GM21360 (cell line): ENCODE results near the gene GTF3C5.
"Not testable (repeated sequence)": the region's sequence is repeated elsewhere in the genome, so short reads cannot be mapped to it uniquely, and the experiment has no call there.

Source experiments
- ATAC-seq: cut with Tn5 transposase; IDR thresholded peaks from one replicate; pipeline ENCODE4 v1.9.1; 2021; ENCODE audit warnings: mild to moderate bottlenecking, moderate library complexity; ENCODE audit not compliant: unreplicated experiment

Gene GTF3C5

GRCh38 chr9:133028221-133028620 lies 2.6 kb upstream of the GTF3C5 start:
- ATAC-seq: no peak

- no peak for ATAC-seq
Observed at GRCh38 chr9:133029994-133030316, 842 bp upstream of the GTF3C5 start.

GRCh38 chr9:133031130-133031422 lies 279 bp downstream of the GTF3C5 start:
- no peak for ATAC-seq

GRCh38 chr9:133031496-133031911 lies 707 bp downstream of the GTF3C5 start:
- ATAC-seq: no peak

- no peak for ATAC-seq
Observed at GRCh38 chr9:133032171-133032570, 1.4 kb downstream of the GTF3C5 start.

DNA sequence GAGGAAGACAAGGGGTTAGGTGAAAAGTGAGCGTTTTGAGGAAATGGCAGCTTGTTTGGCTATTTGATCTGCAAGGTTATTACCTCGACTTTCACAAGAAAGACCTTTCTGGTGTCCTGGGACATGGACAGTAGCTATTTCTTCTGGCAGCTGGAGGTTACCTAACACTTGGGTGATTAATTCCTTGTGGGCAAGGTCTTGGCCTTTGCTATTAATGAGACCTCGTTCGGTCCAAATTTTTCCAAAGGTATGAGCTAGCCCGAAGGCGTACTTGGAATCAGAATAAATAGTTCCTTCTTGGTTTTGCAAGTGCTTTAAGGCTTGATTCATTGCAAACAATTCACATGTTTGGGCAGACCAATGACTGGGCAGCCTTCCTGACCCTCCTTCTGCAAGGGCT lies 4.9 kb downstream of the GTF3C5 start:
- no peak for ATAC-seq

DNA sequence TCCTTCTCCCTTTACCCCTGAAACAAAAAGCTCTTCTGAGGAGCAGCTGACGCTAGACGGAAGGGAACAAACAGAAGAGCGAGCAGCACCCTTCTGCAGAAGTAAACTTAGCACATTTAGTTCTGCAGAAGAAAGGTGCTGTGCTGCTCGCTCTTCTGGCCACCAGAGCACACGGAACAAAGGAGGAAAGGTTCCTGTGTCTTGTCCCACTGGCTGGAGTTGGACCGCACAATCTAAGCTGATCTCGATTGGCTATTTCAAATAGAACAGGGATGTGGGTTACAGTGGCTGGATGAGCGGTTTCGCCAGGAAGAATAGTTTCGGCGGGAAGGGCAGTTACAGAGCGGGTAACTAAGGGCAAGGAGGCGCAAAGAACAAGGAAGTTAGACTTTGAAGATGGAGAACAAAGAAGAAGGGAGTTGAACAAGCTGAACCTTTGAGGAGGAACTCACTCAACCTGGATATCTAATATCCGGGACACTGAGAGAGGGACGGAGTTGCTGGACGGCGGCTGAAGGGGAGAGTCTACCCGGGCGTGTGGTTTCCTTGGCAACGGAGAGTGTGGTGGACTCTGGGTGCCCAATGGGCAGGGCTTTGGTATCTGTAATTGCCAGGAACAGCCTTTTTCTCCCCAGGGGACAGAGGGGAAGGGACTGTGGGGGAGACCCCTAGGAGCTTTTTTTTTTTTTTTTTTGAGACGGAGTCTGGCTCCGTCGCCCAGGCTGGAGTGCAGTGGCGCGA lies 7.1 kb downstream of the GTF3C5 start:
- no peak for ATAC-seq

GRCh38 chr9:133040892-133041479 lies 10.2 kb downstream of the GTF3C5 start:
- not testable (repeated sequence) for ATAC-seq

DNA sequence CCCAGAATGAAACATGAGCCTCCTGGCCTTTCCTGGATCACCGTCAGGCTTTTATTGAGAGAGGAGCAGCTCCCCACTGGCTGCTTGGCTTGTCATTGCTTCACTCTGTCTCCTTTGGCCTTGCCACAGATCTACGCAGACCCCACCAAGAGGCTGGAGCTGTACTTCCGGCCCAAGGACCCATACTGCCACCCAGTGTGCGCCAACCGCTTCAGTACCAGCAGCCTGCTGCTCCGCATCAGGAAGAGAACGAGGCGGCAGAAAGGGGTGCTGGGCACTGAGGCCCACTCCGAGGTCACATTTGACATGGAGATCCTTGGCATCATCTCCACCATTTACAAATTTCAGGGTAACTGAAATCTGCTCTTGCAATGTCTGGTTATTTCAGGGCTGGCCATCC lies 11.2 kb downstream of the GTF3C5 start:
- ATAC-seq: no peak

- ATAC-seq: no peak
Observed at GRCh38 chr9:133042676-133043075, 11.9 kb downstream of the GTF3C5 start.

- ATAC-seq: no peak
Observed at GRCh38 chr9:133043449-133044035, 12.7 kb downstream of the GTF3C5 start.

GRCh38 chr9:133044125-133044524 lies 13.3 kb downstream of the GTF3C5 start:
- ATAC-seq: no peak

DNA sequence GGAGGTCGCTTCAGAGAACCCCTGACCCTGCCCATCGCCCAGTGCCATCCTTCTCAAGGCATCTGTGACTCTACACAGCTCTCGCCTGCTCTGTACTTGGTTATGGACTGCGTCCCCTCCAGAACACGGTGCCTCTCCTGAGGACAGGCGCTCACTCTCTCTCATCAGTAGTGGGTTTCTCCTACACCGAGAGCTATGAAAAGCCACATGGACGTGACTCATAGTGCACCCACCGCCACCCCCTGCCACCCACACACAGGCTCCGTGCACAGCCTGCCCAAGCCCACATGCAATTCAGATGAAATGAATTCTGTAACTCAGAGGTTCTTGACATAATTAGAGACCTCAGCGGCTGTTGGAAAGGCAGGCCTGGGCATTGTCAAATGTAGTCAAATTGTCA lies 13.9 kb downstream of the GTF3C5 start:
- no peak for ATAC-seq

- ATAC-seq: no peak
Observed at GRCh38 chr9:133045132-133045531, 14.3 kb downstream of the GTF3C5 start.

- ATAC-seq: no peak
Observed at GRCh38 chr9:133046196-133046899, 15.6 kb downstream of the GTF3C5 start.

- no peak for ATAC-seq
Observed at GRCh38 chr9:133046900-133047295, 16.1 kb downstream of the GTF3C5 start.

DNA sequence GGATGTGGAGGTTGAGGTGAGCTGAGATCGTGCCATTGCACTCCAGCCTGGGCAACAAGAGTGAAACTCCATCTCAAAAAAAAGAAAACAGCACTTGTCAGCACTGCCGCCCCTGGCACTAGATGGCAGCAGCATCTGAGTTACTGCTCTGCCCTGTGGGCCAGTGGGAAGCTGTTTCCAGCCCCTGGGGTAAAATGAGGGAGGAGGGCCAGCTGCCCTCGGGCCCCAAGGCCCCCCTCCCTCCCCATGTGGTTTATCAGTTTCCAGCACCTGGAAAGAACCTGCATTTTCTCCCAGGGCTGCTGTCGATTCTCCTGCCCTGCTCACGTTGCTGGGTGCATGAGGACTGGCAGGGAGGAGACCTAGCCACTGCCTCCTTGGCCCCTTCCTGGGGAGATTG lies 17.8 kb downstream of the GTF3C5 start:
- no peak for ATAC-seq

DNA sequence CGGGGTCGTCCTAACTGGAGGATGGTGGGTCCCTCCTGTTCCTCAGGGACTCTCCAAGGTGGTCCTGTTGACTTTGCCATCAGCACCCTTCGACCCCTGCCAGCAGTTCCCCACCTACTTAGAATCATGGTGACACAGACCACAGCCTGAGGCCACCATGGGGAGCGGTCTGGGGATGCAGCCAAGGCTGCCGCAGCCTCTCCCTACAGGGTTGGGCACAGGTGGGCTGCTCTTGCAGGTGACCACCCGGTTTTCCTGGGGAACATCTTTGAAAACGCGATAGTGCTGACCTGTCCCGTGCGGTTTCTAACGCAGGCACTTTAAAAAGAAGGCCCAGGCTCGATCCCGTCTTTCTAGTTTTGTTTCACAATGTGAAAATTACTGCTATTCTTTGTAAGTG lies 18.2 kb downstream of the GTF3C5 start:
- ATAC-seq: no peak

DNA sequence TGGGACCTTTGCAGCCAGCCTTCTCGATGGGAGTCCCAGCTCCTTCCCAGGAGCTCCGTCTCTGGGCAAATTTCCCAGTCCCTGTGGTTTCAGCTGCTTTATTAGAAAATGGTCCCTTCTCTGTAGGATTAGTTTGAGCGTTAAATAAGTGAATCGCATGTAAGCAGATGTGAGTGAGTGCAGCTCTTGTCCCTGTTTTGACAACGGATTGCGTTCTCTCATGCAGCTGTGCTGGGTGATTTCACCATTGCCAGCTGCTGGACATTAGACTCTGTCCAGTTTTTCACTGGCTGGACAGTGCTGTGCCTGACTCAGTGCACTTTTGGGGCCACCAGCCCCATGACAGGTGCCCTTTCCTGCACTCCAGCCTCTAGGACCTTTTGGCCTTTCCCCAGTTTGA lies 19.3 kb downstream of the GTF3C5 start:
- no peak for ATAC-seq

GRCh38 chr9:133050781-133051180 lies 20.0 kb downstream of the GTF3C5 start:
- ATAC-seq: no peak

GRCh38 chr9:133051281-133051900 lies 20.6 kb downstream of the GTF3C5 start:
- no peak for ATAC-seq
